GM12878 (cell line): Measurements from ENCODE around the gene MAST1. TPM values are rescaled to one million over a fixed set of nuclear protein-coding genes. Genes with fewer than 3 reads are reported as not detected.

ENCODE experiments used
- BCLAF1 ChIP-seq: fragments of 450-650 bp; IDR thresholded peaks from 2 replicates; pipeline ENCODE4 v1.6.1; 2017; ENCODE audit warnings: antibody characterized with exemption, mild to moderate bottlenecking, moderate library complexity
- CREB1 ChIP-seq: IDR thresholded peaks from 2 replicates; pipeline ENCODE4 v1.6.1; 2012; ENCODE audit warnings: low read depth, mild to moderate bottlenecking, inconsistent platforms
- CUX1 ChIP-seq: IDR thresholded peaks from 2 replicates; pipeline ENCODE4 v1.6.1; 2012; ENCODE audit warnings: improper control_type of control experiment, low read depth, low read length; ENCODE audit not compliant: insufficient replicate concordance
- KLF5 ChIP-seq: fragments of 450-650 bp; IDR thresholded peaks from 2 replicates; pipeline ENCODE4 v1.6.1; 2014; ENCODE audit warnings: mild to moderate bottlenecking; ENCODE audit not compliant: partially characterized antibody
- MTA2 ChIP-seq: fragments of 450-650 bp; IDR thresholded peaks from 2 replicates; pipeline ENCODE4 v1.6.1; 2016; ENCODE audit warnings: low read depth, mild to moderate bottlenecking, moderate library complexity
- NFIC ChIP-seq: IDR thresholded peaks from 2 replicates; pipeline ENCODE4 v1.6.1; 2012; ENCODE audit warnings: low read depth, mild to moderate bottlenecking, inconsistent platforms, low read length, moderate library complexity
- PAX8 ChIP-seq: fragments of 450-650 bp; IDR thresholded peaks from 2 replicates; pipeline ENCODE4 v1.6.1; 2017; ENCODE audit warnings: mild to moderate bottlenecking, moderate library complexity
- POLR2A ChIP-seq: IDR thresholded peaks from 2 replicates; pipeline ENCODE4 v1.6.1; 2011; ENCODE audit warnings: low read depth, mild to moderate bottlenecking, low read length
- TCF12 ChIP-seq: IDR thresholded peaks from 2 replicates; pipeline ENCODE4 v1.6.1; 2011; ENCODE audit warnings: low read depth, mild to moderate bottlenecking, low read length
- YBX1 ChIP-seq: fragments of 450-650 bp; IDR thresholded peaks from 2 replicates; pipeline ENCODE4 v1.6.1; 2016; ENCODE audit warnings: antibody characterized with exemption
- ZBED1 ChIP-seq: IDR thresholded peaks from 2 replicates; pipeline ENCODE4 v1.6.1; 2016; ENCODE audit warnings: borderline replicate concordance
- ZNF622 ChIP-seq: fragments of 450-650 bp; IDR thresholded peaks from 2 replicates; pipeline ENCODE4 v1.6.1; 2017; ENCODE audit warnings: mild to moderate bottlenecking, inconsistent platforms
- polyA plus RNA-seq, 11 experiments: library from polyadenylated mRNA; depleted of rRNA in 4 of 11; unstranded in 6 of 11; stranded (reverse) in 5 of 11; fragments of >200 nt; fragmentation: Nextera tagmentation in 4 of 11; fragmentation: Illumina TruSeq in 1 of 11; extraction: Ambion mirVana in 4 of 11; extraction: Trizol in 1 of 11; gene quantifications; 1 replicate in 1 of 11; 2 replicates in 10 of 11; pipeline versions ENCODE4 v1.2.1 to v1.2.3, GENCODE V29; 2011 to 2016; ENCODE audit warnings: inconsistent platforms in 2 of 11, missing spikeins in 2 of 11, low read depth in 1 of 11
- total RNA-seq, 4 experiments: library from RNA; depleted of rRNA in 3 of 4; stranded (reverse); fragments of >200 nt in 3 of 4; fragmentation: Illumina TruSeq in 1 of 4; extraction: Trizol in 1 of 4; gene quantifications; 2 replicates each; pipeline versions ENCODE4 v1.2.1 to v1.2.3, GENCODE V29; 2013 to 2021
- TF ChIP-seq, protein P1 (sequence below): fragments of 450-650 bp; IDR thresholded peaks from 2 replicates; pipeline ENCODE4 v1.6.1; 2016; ENCODE audit warnings: mild to moderate bottlenecking, moderate library complexity, borderline replicate concordance
- TF ChIP-seq, protein P2 (sequence below): fragments of 450-650 bp; conservative IDR thresholded peaks from 2 replicates; pipeline ENCODE4 v1.6.1; 2017; ENCODE audit warnings: mild to moderate bottlenecking, moderate library complexity
- TF ChIP-seq, protein P3 (sequence below): fragments of 450-650 bp; IDR thresholded peaks from 2 replicates; pipeline ENCODE4 v1.6.1; 2017; ENCODE audit warnings: mild to moderate bottlenecking

MAST1 gene
- total and polyA plus RNA-seq, 10 of the 15 experiments (the other 5 are each of a cell fraction or from before 2014, with no cell fraction given): 0.08 to 0.79 (median 0.44) TPM; not detected in 1

GRCh38 chr19:12788682-12789097, 49.6 kb upstream of the MAST1 start (continued):
- TF ChIP-seq, protein P1, sequence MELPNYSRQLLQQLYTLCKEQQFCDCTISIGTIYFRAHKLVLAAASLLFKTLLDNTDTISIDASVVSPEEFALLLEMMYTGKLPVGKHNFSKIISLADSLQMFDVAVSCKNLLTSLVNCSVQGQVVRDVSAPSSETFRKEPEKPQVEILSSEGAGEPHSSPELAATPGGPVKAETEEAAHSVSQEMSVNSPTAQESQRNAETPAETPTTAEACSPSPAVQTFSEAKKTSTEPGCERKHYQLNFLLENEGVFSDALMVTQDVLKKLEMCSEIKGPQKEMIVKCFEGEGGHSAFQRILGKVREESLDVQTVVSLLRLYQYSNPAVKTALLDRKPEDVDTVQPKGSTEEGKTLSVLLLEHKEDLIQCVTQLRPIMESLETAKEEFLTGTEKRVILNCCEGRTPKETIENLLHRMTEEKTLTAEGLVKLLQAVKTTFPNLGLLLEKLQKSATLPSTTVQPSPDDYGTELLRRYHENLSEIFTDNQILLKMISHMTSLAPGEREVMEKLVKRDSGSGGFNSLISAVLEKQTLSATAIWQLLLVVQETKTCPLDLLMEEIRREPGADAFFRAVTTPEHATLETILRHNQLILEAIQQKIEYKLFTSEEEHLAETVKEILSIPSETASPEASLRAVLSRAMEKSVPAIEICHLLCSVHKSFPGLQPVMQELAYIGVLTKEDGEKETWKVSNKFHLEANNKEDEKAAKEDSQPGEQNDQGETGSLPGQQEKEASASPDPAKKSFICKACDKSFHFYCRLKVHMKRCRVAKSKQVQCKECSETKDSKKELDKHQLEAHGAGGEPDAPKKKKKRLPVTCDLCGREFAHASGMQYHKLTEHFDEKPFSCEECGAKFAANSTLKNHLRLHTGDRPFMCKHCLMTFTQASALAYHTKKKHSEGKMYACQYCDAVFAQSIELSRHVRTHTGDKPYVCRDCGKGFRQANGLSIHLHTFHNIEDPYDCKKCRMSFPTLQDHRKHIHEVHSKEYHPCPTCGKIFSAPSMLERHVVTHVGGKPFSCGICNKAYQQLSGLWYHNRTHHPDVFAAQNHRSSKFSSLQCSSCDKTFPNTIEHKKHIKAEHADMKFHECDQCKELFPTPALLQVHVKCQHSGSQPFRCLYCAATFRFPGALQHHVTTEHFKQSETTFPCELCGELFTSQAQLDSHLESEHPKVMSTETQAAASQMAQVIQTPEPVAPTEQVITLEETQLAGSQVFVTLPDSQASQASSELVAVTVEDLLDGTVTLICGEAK: no peak
- TF ChIP-seq PAX8 (no peak), CUX1 (peak; percentile 61), ZBED1 (peak; percentile 89), KLF5 (no peak), POLR2A (peak; percentile 66), CREB1 (no peak), NFIC (no peak), YBX1 (no peak), ZNF622 (no peak), MTA2 (peak; percentile 81), BCLAF1 (no peak), TCF12 (peak; percentile 98)
- TF ChIP-seq, protein P2, sequence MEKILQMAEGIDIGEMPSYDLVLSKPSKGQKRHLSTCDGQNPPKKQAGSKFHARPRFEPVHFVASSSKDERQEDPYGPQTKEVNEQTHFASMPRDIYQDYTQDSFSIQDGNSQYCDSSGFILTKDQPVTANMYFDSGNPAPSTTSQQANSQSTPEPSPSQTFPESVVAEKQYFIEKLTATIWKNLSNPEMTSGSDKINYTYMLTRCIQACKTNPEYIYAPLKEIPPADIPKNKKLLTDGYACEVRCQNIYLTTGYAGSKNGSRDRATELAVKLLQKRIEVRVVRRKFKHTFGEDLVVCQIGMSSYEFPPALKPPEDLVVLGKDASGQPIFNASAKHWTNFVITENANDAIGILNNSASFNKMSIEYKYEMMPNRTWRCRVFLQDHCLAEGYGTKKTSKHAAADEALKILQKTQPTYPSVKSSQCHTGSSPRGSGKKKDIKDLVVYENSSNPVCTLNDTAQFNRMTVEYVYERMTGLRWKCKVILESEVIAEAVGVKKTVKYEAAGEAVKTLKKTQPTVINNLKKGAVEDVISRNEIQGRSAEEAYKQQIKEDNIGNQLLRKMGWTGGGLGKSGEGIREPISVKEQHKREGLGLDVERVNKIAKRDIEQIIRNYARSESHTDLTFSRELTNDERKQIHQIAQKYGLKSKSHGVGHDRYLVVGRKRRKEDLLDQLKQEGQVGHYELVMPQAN: no peak; the same call in none of the 2 replicates
- TF ChIP-seq, protein P3, sequence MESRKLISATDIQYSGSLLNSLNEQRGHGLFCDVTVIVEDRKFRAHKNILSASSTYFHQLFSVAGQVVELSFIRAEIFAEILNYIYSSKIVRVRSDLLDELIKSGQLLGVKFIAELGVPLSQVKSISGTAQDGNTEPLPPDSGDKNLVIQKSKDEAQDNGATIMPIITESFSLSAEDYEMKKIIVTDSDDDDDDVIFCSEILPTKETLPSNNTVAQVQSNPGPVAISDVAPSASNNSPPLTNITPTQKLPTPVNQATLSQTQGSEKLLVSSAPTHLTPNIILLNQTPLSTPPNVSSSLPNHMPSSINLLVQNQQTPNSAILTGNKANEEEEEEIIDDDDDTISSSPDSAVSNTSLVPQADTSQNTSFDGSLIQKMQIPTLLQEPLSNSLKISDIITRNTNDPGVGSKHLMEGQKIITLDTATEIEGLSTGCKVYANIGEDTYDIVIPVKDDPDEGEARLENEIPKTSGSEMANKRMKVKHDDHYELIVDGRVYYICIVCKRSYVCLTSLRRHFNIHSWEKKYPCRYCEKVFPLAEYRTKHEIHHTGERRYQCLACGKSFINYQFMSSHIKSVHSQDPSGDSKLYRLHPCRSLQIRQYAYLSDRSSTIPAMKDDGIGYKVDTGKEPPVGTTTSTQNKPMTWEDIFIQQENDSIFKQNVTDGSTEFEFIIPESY: no peak
